Measurements from ENCODE around the gene TRIM39.

DNA sequence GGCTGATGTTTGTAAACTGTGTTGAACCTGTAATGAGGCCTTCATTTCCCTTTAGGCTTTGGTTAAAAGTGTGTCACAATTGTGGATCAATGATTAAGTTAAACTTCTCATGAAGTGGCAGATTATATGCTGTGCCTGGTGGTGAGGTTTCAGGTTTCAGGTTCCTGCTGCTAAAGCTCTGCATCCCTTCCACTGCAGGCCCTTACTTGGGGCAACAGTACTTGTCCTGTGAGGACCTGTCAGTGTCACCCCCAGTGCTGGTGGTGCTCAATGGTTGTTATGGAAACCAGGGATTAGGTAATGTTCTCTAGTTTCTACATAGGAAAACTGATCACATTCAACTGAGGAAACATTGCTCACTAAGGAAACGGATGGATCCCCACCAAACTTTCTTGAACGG, 36.7 kb downstream of the TRIM39 start:
- TF ChIP-seq RAD21 (IDR thresholded peaks at IDR 0.05): no peak
- TF ChIP-seq, protein P1, sequence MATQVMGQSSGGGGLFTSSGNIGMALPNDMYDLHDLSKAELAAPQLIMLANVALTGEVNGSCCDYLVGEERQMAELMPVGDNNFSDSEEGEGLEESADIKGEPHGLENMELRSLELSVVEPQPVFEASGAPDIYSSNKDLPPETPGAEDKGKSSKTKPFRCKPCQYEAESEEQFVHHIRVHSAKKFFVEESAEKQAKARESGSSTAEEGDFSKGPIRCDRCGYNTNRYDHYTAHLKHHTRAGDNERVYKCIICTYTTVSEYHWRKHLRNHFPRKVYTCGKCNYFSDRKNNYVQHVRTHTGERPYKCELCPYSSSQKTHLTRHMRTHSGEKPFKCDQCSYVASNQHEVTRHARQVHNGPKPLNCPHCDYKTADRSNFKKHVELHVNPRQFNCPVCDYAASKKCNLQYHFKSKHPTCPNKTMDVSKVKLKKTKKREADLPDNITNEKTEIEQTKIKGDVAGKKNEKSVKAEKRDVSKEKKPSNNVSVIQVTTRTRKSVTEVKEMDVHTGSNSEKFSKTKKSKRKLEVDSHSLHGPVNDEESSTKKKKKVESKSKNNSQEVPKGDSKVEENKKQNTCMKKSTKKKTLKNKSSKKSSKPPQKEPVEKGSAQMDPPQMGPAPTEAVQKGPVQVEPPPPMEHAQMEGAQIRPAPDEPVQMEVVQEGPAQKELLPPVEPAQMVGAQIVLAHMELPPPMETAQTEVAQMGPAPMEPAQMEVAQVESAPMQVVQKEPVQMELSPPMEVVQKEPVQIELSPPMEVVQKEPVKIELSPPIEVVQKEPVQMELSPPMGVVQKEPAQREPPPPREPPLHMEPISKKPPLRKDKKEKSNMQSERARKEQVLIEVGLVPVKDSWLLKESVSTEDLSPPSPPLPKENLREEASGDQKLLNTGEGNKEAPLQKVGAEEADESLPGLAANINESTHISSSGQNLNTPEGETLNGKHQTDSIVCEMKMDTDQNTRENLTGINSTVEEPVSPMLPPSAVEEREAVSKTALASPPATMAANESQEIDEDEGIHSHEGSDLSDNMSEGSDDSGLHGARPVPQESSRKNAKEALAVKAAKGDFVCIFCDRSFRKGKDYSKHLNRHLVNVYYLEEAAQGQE (IDR thresholded peaks at IDR 0.05): no peak
- TF ChIP-seq, protein P2, sequence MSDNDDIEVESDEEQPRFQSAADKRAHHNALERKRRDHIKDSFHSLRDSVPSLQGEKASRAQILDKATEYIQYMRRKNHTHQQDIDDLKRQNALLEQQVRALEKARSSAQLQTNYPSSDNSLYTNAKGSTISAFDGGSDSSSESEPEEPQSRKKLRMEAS (IDR thresholded peaks at IDR 0.05): no peak
- TF ChIP-seq, protein P3, sequence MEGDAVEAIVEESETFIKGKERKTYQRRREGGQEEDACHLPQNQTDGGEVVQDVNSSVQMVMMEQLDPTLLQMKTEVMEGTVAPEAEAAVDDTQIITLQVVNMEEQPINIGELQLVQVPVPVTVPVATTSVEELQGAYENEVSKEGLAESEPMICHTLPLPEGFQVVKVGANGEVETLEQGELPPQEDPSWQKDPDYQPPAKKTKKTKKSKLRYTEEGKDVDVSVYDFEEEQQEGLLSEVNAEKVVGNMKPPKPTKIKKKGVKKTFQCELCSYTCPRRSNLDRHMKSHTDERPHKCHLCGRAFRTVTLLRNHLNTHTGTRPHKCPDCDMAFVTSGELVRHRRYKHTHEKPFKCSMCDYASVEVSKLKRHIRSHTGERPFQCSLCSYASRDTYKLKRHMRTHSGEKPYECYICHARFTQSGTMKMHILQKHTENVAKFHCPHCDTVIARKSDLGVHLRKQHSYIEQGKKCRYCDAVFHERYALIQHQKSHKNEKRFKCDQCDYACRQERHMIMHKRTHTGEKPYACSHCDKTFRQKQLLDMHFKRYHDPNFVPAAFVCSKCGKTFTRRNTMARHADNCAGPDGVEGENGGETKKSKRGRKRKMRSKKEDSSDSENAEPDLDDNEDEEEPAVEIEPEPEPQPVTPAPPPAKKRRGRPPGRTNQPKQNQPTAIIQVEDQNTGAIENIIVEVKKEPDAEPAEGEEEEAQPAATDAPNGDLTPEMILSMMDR (IDR thresholded peaks at IDR 0.05; ENCODE audit: low read depth, low read length, missing input control): no peak
- TF ChIP-seq FOXA1 (IDR thresholded peaks at IDR 0.05): no peak
- no peak for TF ChIP-seq TAF1 (conservative IDR thresholded peaks at IDR 0.05)
- TF ChIP-seq, protein P4, sequence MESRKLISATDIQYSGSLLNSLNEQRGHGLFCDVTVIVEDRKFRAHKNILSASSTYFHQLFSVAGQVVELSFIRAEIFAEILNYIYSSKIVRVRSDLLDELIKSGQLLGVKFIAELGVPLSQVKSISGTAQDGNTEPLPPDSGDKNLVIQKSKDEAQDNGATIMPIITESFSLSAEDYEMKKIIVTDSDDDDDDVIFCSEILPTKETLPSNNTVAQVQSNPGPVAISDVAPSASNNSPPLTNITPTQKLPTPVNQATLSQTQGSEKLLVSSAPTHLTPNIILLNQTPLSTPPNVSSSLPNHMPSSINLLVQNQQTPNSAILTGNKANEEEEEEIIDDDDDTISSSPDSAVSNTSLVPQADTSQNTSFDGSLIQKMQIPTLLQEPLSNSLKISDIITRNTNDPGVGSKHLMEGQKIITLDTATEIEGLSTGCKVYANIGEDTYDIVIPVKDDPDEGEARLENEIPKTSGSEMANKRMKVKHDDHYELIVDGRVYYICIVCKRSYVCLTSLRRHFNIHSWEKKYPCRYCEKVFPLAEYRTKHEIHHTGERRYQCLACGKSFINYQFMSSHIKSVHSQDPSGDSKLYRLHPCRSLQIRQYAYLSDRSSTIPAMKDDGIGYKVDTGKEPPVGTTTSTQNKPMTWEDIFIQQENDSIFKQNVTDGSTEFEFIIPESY (IDR thresholded peaks at IDR 0.05): no peak
- TF ChIP-seq JUND (IDR thresholded peaks at IDR 0.05): no peak
- no peak for TF ChIP-seq HNF4G (IDR thresholded peaks at IDR 0.05)
- no peak for TF ChIP-seq GABPA (IDR thresholded peaks at IDR 0.05 in 1 of 2, conservative IDR thresholded peaks at IDR 0.05 in 1 of 2)
- TF ChIP-seq RXRA (IDR thresholded peaks at IDR 0.05): no peak
- TF ChIP-seq, protein P5, sequence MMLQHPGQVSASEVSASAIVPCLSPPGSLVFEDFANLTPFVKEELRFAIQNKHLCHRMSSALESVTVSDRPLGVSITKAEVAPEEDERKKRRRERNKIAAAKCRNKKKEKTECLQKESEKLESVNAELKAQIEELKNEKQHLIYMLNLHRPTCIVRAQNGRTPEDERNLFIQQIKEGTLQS (IDR thresholded peaks at IDR 0.05): no peak
- no peak for TF ChIP-seq YY1 (IDR thresholded peaks at IDR 0.05)
- no peak for TF ChIP-seq EGR1 (IDR thresholded peaks at IDR 0.05; ENCODE audit: low read depth in 2 of 2)

All from liver (tissue), 3 donors.